Thyroid gland (tissue), 4 donors: ENCODE data around the gene IFI27.

Source experiments
- CTCF ChIP-seq, 6 experiments: fragments of 200-600 bp in 3 of 6; fragments of 450-650 bp in 3 of 6; sonication (generic) in 3 of 6; IDR thresholded peaks; one replicate each; pipeline ENCODE4 v1.5.1; 2016 to 2019; ENCODE audit warnings: antibody characterized with exemption in 6 of 6, mild to moderate bottlenecking in 2 of 6, inconsistent platforms in 1 of 6, moderate library complexity in 1 of 6
- POLR2A ChIP-seq, 2 donors: fragments of 450-650 bp; IDR thresholded peaks; one replicate each; pipeline ENCODE4 v1.6.1; 2017; ENCODE audit warnings: antibody characterized with exemption in 2 of 2, mild to moderate bottlenecking in 2 of 2, moderate library complexity in 1 of 2

GRCh38 chr14:94163796-94164195 lies 53.3 kb downstream of the IFI27 start:
- TF ChIP-seq POLR2A (IDR thresholded peaks at IDR 0.05) (no peak), CTCF (IDR thresholded peaks at IDR 0.05) (no peak)
